Fibroblast of lung (primary cell): Measurements from ENCODE around the gene RBM45. TPM values are rescaled to one million over a fixed set of nuclear protein-coding genes. Genes with fewer than 3 reads are reported as not detected.
A peak's percentile ranks its signal among the peaks of the same experiment; 100 is the strongest.

Experiments used
- DNase-seq, 2 donors: peaks; one replicate each; pipeline versions ENCODE4 v3.0.0 to v3.0.0-alpha.2; 2010; ENCODE audit warnings: low read depth in 2 of 2
- H2AFZ ChIP-seq: 2 replicates; pipeline ENCODE4 v1.5.1; 2012; ENCODE audit warnings: low read length, control low read depth, inconsistent platforms
- H3K27ac ChIP-seq: 2 replicates; pipeline ENCODE4 v1.5.1; 2011; ENCODE audit warnings: low read length, control low read depth; ENCODE audit not compliant: insufficient read depth
- H3K27me3 ChIP-seq: 2 replicates; pipeline ENCODE4 v1.5.1; 2011; ENCODE audit warnings: mild to moderate bottlenecking, low read length; ENCODE audit not compliant: control insufficient read depth, insufficient read depth
- H3K36me3 ChIP-seq: 2 replicates; pipeline ENCODE4 v1.5.1; 2011; ENCODE audit warnings: low read length; ENCODE audit not compliant: control insufficient read depth, insufficient read depth
- H3K4me1 ChIP-seq: 2 replicates; pipeline ENCODE4 v1.5.1; 2011; ENCODE audit warnings: low read length; ENCODE audit not compliant: control insufficient read depth, insufficient read depth; ENCODE audit errors: extremely low read depth
- H3K4me2 ChIP-seq: 2 replicates; pipeline ENCODE4 v1.5.1; 2011; ENCODE audit warnings: low read length, control low read depth; ENCODE audit not compliant: insufficient read depth; ENCODE audit errors: extremely low read depth
- H3K4me3 ChIP-seq, 4 experiments: fragments of 200-600 bp in 1 of 4; sonication (generic) in 1 of 4; replicated peaks in 1 of 4; 2 replicates each; pipeline ENCODE4 v1.5.1; 2011 to 2016; ENCODE audit warnings: low read length in 4 of 4, low read depth in 3 of 4, mild to moderate bottlenecking in 3 of 4, control low read depth in 2 of 4, inconsistent platforms in 1 of 4, mixed read lengths in 1 of 4; ENCODE audit not compliant: insufficient read depth in 1 of 4; ENCODE audit errors: control extremely low read depth in 1 of 4
- H3K79me2 ChIP-seq: 2 replicates; pipeline ENCODE4 v1.5.1; 2012; ENCODE audit warnings: mild to moderate bottlenecking, low read length, inconsistent platforms; ENCODE audit not compliant: control insufficient read depth, insufficient read depth
- H3K9ac ChIP-seq: 2 replicates; pipeline ENCODE4 v1.5.1; 2011; ENCODE audit warnings: mild to moderate bottlenecking, low read length, control low read depth; ENCODE audit not compliant: insufficient read depth
- H3K9me3 ChIP-seq: 2 replicates; pipeline ENCODE4 v1.5.1; 2012; ENCODE audit warnings: low read depth, low read length; ENCODE audit not compliant: control insufficient read depth, insufficient read depth
- H4K20me1 ChIP-seq: 2 replicates; pipeline ENCODE4 v1.5.1; 2011; ENCODE audit warnings: low read length; ENCODE audit not compliant: control insufficient read depth, insufficient read depth; ENCODE audit errors: extremely low read depth
- EZH2 ChIP-seq: IDR thresholded peaks from 2 replicates; pipeline ENCODE4 v1.5.1; 2012; ENCODE audit warnings: low read length, control low read depth, mild to moderate bottlenecking; ENCODE audit errors: missing control alignments
- polyA plus RNA-seq, 2 donors: library from polyadenylated mRNA; depleted of rRNA in 1 of 2; stranded (reverse) in 1 of 2; unstranded in 1 of 2; fragments of >200 nt; gene quantifications; 2 replicates each; pipeline ENCODE4 v1.2.1, GENCODE V29; 2011 to 2012; ENCODE audit warnings: missing spikeins in 1 of 2
- total RNA-seq: library from RNA; depleted of rRNA; stranded (reverse); fragments of >200 nt; gene quantifications from 2 replicates; pipeline ENCODE4 v1.2.1, GENCODE V29; 2014
- TF ChIP-seq, protein P1 (sequence below), 2 donors: IDR thresholded peaks in 1 of 2; conservative IDR thresholded peaks in 1 of 2; 1 replicate in 1 of 2; 2 replicates in 1 of 2; pipeline ENCODE4 v1.5.1; 2011 to 2012; ENCODE audit warnings: low read length in 2 of 2, control low read depth in 1 of 2, inconsistent platforms in 1 of 2, low read depth in 1 of 2, mild to moderate bottlenecking in 1 of 2

RBM45 gene
- total and polyA plus RNA-seq, 2 donors (not counting 1 experiment from before 2014, with no cell fraction given): 22.8 to 23.5 TPM

DNA sequence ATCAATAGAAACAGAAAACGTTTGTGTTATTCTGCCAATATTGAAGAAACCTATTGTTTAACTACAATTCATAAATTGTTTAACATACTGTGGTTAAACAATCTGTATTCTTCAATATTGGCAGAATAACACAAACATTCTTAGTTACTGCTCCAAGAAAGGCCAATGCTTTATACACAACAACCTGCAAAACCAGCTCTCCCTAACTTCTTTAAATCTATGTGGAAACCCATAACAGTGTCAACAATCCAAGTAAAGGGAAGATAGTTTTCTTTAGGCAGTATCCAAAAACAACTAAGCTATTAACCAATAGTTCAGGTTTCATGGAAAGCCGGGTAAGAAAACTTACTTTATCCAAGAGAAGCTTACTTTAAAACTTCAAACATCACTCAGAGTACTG, 6.2 kb upstream of the RBM45 start:
- TF ChIP-seq EZH2: no peak
- TF ChIP-seq, protein P1, sequence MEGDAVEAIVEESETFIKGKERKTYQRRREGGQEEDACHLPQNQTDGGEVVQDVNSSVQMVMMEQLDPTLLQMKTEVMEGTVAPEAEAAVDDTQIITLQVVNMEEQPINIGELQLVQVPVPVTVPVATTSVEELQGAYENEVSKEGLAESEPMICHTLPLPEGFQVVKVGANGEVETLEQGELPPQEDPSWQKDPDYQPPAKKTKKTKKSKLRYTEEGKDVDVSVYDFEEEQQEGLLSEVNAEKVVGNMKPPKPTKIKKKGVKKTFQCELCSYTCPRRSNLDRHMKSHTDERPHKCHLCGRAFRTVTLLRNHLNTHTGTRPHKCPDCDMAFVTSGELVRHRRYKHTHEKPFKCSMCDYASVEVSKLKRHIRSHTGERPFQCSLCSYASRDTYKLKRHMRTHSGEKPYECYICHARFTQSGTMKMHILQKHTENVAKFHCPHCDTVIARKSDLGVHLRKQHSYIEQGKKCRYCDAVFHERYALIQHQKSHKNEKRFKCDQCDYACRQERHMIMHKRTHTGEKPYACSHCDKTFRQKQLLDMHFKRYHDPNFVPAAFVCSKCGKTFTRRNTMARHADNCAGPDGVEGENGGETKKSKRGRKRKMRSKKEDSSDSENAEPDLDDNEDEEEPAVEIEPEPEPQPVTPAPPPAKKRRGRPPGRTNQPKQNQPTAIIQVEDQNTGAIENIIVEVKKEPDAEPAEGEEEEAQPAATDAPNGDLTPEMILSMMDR (conservative IDR thresholded peaks at IDR 0.05 in 1 of 2, IDR thresholded peaks at IDR 0.05 in 1 of 2; ENCODE audit: low read depth in 1 of 2, low read length in 2 of 2): no peak
- H3K4me2 ChIP-seq: no peak overlapping the region
- no peaks in the 10 kb centered on the region for H3K27me3 ChIP-seq
- H2AFZ ChIP-seq: no peak overlapping the region
- H3K9ac ChIP-seq: no peak overlapping the region
- no peak overlapping the region for H3K4me3 ChIP-seq
- H3K79me2 ChIP-seq: no peaks in the 10 kb centered on the region
- H3K36me3 ChIP-seq: no peaks in the 10 kb centered on the region
- DNase-seq: no peak
- H4K20me1 ChIP-seq: no peaks in the 10 kb centered on the region
- H3K27ac ChIP-seq: no peak overlapping the region
- no peaks in the 10 kb centered on the region for H3K9me3 ChIP-seq
- H3K4me1 ChIP-seq: no peaks in the 10 kb centered on the region

GRCh38 chr2:178108176-178108575, 4.1 kb upstream of the RBM45 start:
- H4K20me1 ChIP-seq: no peaks in the 10 kb centered on the region
- no peaks in the 10 kb centered on the region for H3K9me3 ChIP-seq
- H2AFZ ChIP-seq: no peak overlapping the region
- no peak overlapping the region for H3K4me3 ChIP-seq
- DNase-seq: no peak
- H3K4me1 ChIP-seq: no peaks in the 10 kb centered on the region
- H3K27ac ChIP-seq: no peak overlapping the region
- no peak overlapping the region for H3K4me2 ChIP-seq
- peaks cover 8% of the 10 kb centered on the region for H3K79me2 ChIP-seq
- no peaks in the 10 kb centered on the region for H3K36me3 ChIP-seq
- TF ChIP-seq EZH2: no peak
- TF ChIP-seq, protein P1 (conservative IDR thresholded peaks at IDR 0.05 in 1 of 2, IDR thresholded peaks at IDR 0.05 in 1 of 2; ENCODE audit: low read depth in 1 of 2, low read length in 2 of 2): no peak
- no peaks in the 10 kb centered on the region for H3K27me3 ChIP-seq
- no peak overlapping the region for H3K9ac ChIP-seq

DNA sequence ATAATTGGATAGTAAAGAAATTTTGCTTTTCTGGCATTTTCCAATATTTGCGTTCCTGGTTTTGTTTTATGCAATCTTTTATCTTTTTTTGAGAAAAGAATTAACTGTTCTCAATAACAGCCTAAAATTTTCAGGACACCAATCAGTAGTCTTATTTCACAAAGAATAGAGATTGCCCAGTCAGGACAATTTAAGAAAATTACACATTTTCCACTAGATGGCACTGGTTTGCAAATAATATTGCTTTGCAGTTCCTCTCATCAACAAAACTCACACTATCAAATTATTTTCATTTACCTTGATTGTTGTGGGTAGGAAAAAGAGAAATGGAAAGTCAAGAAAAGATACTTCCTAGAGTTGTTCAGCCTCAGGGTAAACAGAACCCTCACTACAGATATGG, 2.4 kb upstream of the RBM45 start:
- TF ChIP-seq EZH2: no peak
- TF ChIP-seq, protein P1 (conservative IDR thresholded peaks at IDR 0.05 in 1 of 2, IDR thresholded peaks at IDR 0.05 in 1 of 2; ENCODE audit: low read depth in 1 of 2, low read length in 2 of 2): peak; percentile 33 to 55
- no peak overlapping the region for H3K4me2 ChIP-seq
- no peaks in the 10 kb centered on the region for H4K20me1 ChIP-seq
- H3K4me3 ChIP-seq: no peak overlapping the region
- peaks cover 9% of the 10 kb centered on the region for H3K79me2 ChIP-seq
- no peaks in the 10 kb centered on the region for H3K4me1 ChIP-seq
- DNase-seq: peak; percentile 41 to 63
- no peak overlapping the region for H3K9ac ChIP-seq
- H2AFZ ChIP-seq: no peak overlapping the region
- no peaks in the 10 kb centered on the region for H3K36me3 ChIP-seq
- no peaks in the 10 kb centered on the region for H3K9me3 ChIP-seq
- H3K27ac ChIP-seq: no peak overlapping the region
- H3K27me3 ChIP-seq: no peaks in the 10 kb centered on the region
